GM23338 (cell line): Measurements from ENCODE around the gene MTCL1. TPM values are rescaled to one million over a fixed set of nuclear protein-coding genes. Genes with fewer than 3 reads are reported as not detected.

Experiments used
- ATAC-seq: fragments of 200-7000 bp; cut with Tn5 transposase; 3 replicates; pipeline ENCODE4 v1.9.1; 2020
- DNase-seq: peaks from one replicate; pipeline ENCODE4 v3.0.0-alpha.2; 2015; ENCODE audit warnings: low spot score
- H2AFZ ChIP-seq: fragments of 200-600 bp; sonication (generic); 2 replicates; pipeline ENCODE4 v1.8.0; 2016; ENCODE audit warnings: antibody characterized with exemption, mild to moderate bottlenecking, moderate library complexity
- H3F3A ChIP-seq: fragments of 200-600 bp; sonication (generic); replicated peaks from 2 replicates; pipeline ENCODE4 v1.8.0; 2017; ENCODE audit warnings: antibody characterized with exemption, mixed run types, low read depth
- H3K27ac ChIP-seq: fragments of 200-600 bp; sonication (generic); 2 replicates; pipeline ENCODE4 v1.6.1; 2016; ENCODE audit warnings: low read depth
- H3K27me3 ChIP-seq: fragments of 200-600 bp; sonication (generic); 2 replicates; pipeline ENCODE4 v1.8.0; 2016; ENCODE audit warnings: mild to moderate bottlenecking, mixed run types, moderate library complexity; ENCODE audit not compliant: insufficient read depth
- H3K36me3 ChIP-seq: fragments of 200-600 bp; sonication (generic); 2 replicates; pipeline ENCODE4 v1.8.0; 2016; ENCODE audit warnings: mild to moderate bottlenecking; ENCODE audit not compliant: insufficient read depth
- H3K4me1 ChIP-seq: fragments of 200-600 bp; sonication (generic); 2 replicates; pipeline ENCODE4 v1.8.0; 2016; ENCODE audit warnings: mild to moderate bottlenecking, moderate library complexity; ENCODE audit not compliant: insufficient read depth
- H3K4me2 ChIP-seq: fragments of 200-600 bp; sonication (generic); 2 replicates; pipeline ENCODE4 v1.7.1; 2017; ENCODE audit warnings: mixed run types
- H3K4me3 ChIP-seq: fragments of 200-600 bp; sonication (generic); 2 replicates; pipeline ENCODE4 v1.6.1; 2016; ENCODE audit warnings: mixed run types
- H3K79me2 ChIP-seq: fragments of 200-600 bp; sonication (generic); replicated peaks from 2 replicates; pipeline ENCODE4 v1.8.0; 2017; ENCODE audit warnings: mild to moderate bottlenecking; ENCODE audit not compliant: insufficient read depth
- H3K9me2 ChIP-seq: fragments of 200-600 bp; sonication (generic); 2 replicates; pipeline ENCODE4 v1.8.0; 2017; ENCODE audit not compliant: insufficient read depth
- H4K20me1 ChIP-seq: fragments of 200-600 bp; sonication (generic); replicated peaks from 2 replicates; pipeline ENCODE4 v1.8.0; 2017; ENCODE audit warnings: mild to moderate bottlenecking; ENCODE audit not compliant: insufficient read depth
- H3K27ac Mint-ChIP-seq: 2 replicates; pipeline ENCODE4 v1.8.0; 2020; ENCODE audit warnings: inconsistent platforms, mild to moderate bottlenecking, moderate library complexity, mixed read lengths
- H3K27me3 Mint-ChIP-seq: 3 replicates; pipeline ENCODE4 v1.8.0; 2022; ENCODE audit warnings: low read depth, mild to moderate bottlenecking, moderate library complexity, mixed read lengths, inconsistent platforms; ENCODE audit not compliant: insufficient read depth, poor library complexity
- H3K36me3 Mint-ChIP-seq: 3 replicates; pipeline ENCODE4 v1.8.0; 2021; ENCODE audit warnings: low read depth, mild to moderate bottlenecking, inconsistent platforms, moderate library complexity, mixed read lengths
- H3K4me1 Mint-ChIP-seq: 3 replicates; pipeline ENCODE4 v1.8.0; 2020; ENCODE audit warnings: mild to moderate bottlenecking, inconsistent platforms, mixed read lengths
- H3K4me3 Mint-ChIP-seq: 3 replicates; pipeline ENCODE4 v1.8.0; 2021; ENCODE audit warnings: moderate library complexity, mild to moderate bottlenecking, inconsistent platforms, mixed read lengths
- H3K9me3 Mint-ChIP-seq: 3 replicates; pipeline ENCODE4 v1.8.0; 2020; ENCODE audit warnings: moderate library complexity, mild to moderate bottlenecking, inconsistent platforms, mixed read lengths
- CREB1 ChIP-seq: fragments of 250-450 bp; sonication (Bioruptor Pico); IDR thresholded peaks from 2 replicates; pipeline ENCODE4 v1.5.0; 2020; ENCODE audit warnings: low read depth, mild to moderate bottlenecking, moderate library complexity
- EZH2 ChIP-seq: fragments of 200-600 bp; sonication (generic); IDR thresholded peaks from one replicate; pipeline ENCODE4 v1.8.0; 2017; ENCODE audit warnings: antibody characterized with exemption, mild to moderate bottlenecking, low read depth; ENCODE audit not compliant: unreplicated experiment
- EZH2phosphoT487 ChIP-seq: fragments of 200-600 bp; sonication (generic); IDR thresholded peaks from one replicate; pipeline ENCODE4 v1.8.1; 2018; ENCODE audit warnings: antibody characterized with exemption; ENCODE audit not compliant: unreplicated experiment
- JUNB ChIP-seq: IDR thresholded peaks from one replicate; pipeline ENCODE4 v1.6.1; 2016; ENCODE audit warnings: antibody characterized with exemption; ENCODE audit not compliant: unreplicated experiment
- NANOG ChIP-seq: IDR thresholded peaks from 2 replicates; pipeline ENCODE4 v1.6.1; 2016; ENCODE audit warnings: antibody characterized with exemption, borderline replicate concordance
- POLR2AphosphoS5 ChIP-seq: IDR thresholded peaks from 2 replicates; pipeline ENCODE4 v1.6.1; 2016; ENCODE audit warnings: antibody characterized with exemption, low read depth
- STAT1 ChIP-seq: IDR thresholded peaks from one replicate; pipeline ENCODE4 v1.6.1; 2016; ENCODE audit warnings: antibody characterized with exemption; ENCODE audit not compliant: unreplicated experiment
- ZNF114 ChIP-seq: fragments of 250-450 bp; sonication (Bioruptor Pico); IDR thresholded peaks from 2 replicates; pipeline ENCODE4 v1.5.0; 2020; ENCODE audit warnings: mild to moderate bottlenecking, moderate library complexity
- ZNF331 ChIP-seq: fragments of 250-450 bp; sonication (Bioruptor Pico); IDR thresholded peaks from 2 replicates; pipeline ENCODE4 v1.5.0; 2020; ENCODE audit warnings: low read depth, mild to moderate bottlenecking, moderate library complexity
- polyA plus RNA-seq: library from polyadenylated mRNA; unstranded; fragments of >200 nt; fragmentation: Nextera tagmentation; extraction: Ambion mirVana; gene quantifications from 2 replicates; pipeline ENCODE4 v1.2.1, GENCODE V29; 2016
- total RNA-seq: library from RNA; depleted of rRNA; stranded (reverse); fragments of >200 nt; shearing (Covaris generic); gene quantifications from 2 replicates; pipeline ENCODE4 v1.2.3, GENCODE V29; 2014
- TF ChIP-seq, protein P1 (sequence below): IDR thresholded peaks from one replicate; pipeline ENCODE4 v1.6.1; 2018; ENCODE audit warnings: antibody characterized with exemption; ENCODE audit not compliant: unreplicated experiment
- TF ChIP-seq, protein P2 (sequence below), 2 experiments: fragments of 200-600 bp in 1 of 2; sonication (generic) in 1 of 2; conservative IDR thresholded peaks; 2 replicates each; pipeline versions ENCODE4 v1.5.1 to v1.6.1; 2016 to 2017; ENCODE audit warnings: antibody characterized with exemption in 2 of 2, low read depth in 2 of 2, mild to moderate bottlenecking in 2 of 2, moderate library complexity in 1 of 2
- TF ChIP-seq, protein P3 (sequence below): IDR thresholded peaks from 2 replicates; pipeline ENCODE4 v1.6.1; 2016; ENCODE audit warnings: antibody characterized with exemption
- TF ChIP-seq, protein P4 (sequence below): fragments of 250-450 bp; sonication (Bioruptor Pico); IDR thresholded peaks from 2 replicates; pipeline ENCODE4 v1.5.0; 2020; ENCODE audit warnings: mild to moderate bottlenecking, moderate library complexity

Gene MTCL1
- total and polyA plus RNA-seq, 2 experiments from 2014 or later, result 14.4 to 45.0 TPM

DNA sequence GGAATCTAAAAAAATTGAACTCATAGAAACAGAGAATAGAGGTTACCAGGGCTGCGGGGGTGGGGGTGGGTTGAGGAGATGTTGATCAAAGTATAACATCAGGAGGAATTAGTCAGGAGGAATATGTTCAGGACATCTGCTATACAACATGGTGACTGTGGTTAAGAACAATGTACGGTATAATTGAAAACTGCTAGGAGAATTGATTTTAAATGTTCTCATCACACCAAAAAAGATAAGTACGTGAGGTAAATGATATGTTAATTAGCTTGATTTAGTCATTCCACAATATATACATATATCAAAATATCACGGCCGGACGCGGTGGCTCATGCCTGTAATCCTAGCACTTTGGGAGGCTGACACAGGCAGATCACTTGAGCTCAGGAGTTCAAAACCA lies 140.2 kb downstream of the MTCL1 start:
- Mint-ChIP-seq H3K4me1 (peaks cover 7% of the 10 kb centered on the region; the same call in 2 of the 3 replicates), H3K36me3 (no peaks in the 10 kb centered on the region), H3K9me3 (no peaks in the 10 kb centered on the region), H3K27me3 (peaks cover 9% of the 10 kb centered on the region), H3K27ac (no peak overlapping the region), H3K4me3 (no peak overlapping the region)
- Histone ChIP-seq H3K4me3 (no peak overlapping the region), H3F3A (no peaks in the 10 kb centered on the region), H3K79me2 (no peaks in the 10 kb centered on the region), H3K9me2 (no peaks in the 10 kb centered on the region; the same call in 1 of the 2 replicates), H3K4me1 (no peaks in the 10 kb centered on the region), H2AFZ (no peak overlapping the region), H3K27ac (no peak overlapping the region), H3K4me2 (no peak overlapping the region), H3K36me3 (no peaks in the 10 kb centered on the region), H3K27me3 (no peaks in the 10 kb centered on the region), H4K20me1 (no peaks in the 10 kb centered on the region)
- ATAC-seq (no peak), DNase-seq (no peak)
- TF ChIP-seq, protein P1, sequence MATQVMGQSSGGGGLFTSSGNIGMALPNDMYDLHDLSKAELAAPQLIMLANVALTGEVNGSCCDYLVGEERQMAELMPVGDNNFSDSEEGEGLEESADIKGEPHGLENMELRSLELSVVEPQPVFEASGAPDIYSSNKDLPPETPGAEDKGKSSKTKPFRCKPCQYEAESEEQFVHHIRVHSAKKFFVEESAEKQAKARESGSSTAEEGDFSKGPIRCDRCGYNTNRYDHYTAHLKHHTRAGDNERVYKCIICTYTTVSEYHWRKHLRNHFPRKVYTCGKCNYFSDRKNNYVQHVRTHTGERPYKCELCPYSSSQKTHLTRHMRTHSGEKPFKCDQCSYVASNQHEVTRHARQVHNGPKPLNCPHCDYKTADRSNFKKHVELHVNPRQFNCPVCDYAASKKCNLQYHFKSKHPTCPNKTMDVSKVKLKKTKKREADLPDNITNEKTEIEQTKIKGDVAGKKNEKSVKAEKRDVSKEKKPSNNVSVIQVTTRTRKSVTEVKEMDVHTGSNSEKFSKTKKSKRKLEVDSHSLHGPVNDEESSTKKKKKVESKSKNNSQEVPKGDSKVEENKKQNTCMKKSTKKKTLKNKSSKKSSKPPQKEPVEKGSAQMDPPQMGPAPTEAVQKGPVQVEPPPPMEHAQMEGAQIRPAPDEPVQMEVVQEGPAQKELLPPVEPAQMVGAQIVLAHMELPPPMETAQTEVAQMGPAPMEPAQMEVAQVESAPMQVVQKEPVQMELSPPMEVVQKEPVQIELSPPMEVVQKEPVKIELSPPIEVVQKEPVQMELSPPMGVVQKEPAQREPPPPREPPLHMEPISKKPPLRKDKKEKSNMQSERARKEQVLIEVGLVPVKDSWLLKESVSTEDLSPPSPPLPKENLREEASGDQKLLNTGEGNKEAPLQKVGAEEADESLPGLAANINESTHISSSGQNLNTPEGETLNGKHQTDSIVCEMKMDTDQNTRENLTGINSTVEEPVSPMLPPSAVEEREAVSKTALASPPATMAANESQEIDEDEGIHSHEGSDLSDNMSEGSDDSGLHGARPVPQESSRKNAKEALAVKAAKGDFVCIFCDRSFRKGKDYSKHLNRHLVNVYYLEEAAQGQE, result no peak
- TF ChIP-seq STAT1 (no peak), ZNF331 (no peak), POLR2AphosphoS5 (no peak), EZH2phosphoT487 (no peak), ZNF114 (CRISPR knock-in tag) (no peak), JUNB (no peak), CREB1 (CRISPR knock-in tag) (no peak), EZH2 (no peak), NANOG (no peak)
- TF ChIP-seq, protein P2, sequence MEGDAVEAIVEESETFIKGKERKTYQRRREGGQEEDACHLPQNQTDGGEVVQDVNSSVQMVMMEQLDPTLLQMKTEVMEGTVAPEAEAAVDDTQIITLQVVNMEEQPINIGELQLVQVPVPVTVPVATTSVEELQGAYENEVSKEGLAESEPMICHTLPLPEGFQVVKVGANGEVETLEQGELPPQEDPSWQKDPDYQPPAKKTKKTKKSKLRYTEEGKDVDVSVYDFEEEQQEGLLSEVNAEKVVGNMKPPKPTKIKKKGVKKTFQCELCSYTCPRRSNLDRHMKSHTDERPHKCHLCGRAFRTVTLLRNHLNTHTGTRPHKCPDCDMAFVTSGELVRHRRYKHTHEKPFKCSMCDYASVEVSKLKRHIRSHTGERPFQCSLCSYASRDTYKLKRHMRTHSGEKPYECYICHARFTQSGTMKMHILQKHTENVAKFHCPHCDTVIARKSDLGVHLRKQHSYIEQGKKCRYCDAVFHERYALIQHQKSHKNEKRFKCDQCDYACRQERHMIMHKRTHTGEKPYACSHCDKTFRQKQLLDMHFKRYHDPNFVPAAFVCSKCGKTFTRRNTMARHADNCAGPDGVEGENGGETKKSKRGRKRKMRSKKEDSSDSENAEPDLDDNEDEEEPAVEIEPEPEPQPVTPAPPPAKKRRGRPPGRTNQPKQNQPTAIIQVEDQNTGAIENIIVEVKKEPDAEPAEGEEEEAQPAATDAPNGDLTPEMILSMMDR (conservative IDR thresholded peaks at IDR 0.05; ENCODE audit: low read depth in 2 of 2), result no peak
- TF ChIP-seq, protein P3, sequence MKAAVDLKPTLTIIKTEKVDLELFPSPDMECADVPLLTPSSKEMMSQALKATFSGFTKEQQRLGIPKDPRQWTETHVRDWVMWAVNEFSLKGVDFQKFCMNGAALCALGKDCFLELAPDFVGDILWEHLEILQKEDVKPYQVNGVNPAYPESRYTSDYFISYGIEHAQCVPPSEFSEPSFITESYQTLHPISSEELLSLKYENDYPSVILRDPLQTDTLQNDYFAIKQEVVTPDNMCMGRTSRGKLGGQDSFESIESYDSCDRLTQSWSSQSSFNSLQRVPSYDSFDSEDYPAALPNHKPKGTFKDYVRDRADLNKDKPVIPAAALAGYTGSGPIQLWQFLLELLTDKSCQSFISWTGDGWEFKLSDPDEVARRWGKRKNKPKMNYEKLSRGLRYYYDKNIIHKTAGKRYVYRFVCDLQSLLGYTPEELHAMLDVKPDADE, result no peak
- TF ChIP-seq, protein P4, sequence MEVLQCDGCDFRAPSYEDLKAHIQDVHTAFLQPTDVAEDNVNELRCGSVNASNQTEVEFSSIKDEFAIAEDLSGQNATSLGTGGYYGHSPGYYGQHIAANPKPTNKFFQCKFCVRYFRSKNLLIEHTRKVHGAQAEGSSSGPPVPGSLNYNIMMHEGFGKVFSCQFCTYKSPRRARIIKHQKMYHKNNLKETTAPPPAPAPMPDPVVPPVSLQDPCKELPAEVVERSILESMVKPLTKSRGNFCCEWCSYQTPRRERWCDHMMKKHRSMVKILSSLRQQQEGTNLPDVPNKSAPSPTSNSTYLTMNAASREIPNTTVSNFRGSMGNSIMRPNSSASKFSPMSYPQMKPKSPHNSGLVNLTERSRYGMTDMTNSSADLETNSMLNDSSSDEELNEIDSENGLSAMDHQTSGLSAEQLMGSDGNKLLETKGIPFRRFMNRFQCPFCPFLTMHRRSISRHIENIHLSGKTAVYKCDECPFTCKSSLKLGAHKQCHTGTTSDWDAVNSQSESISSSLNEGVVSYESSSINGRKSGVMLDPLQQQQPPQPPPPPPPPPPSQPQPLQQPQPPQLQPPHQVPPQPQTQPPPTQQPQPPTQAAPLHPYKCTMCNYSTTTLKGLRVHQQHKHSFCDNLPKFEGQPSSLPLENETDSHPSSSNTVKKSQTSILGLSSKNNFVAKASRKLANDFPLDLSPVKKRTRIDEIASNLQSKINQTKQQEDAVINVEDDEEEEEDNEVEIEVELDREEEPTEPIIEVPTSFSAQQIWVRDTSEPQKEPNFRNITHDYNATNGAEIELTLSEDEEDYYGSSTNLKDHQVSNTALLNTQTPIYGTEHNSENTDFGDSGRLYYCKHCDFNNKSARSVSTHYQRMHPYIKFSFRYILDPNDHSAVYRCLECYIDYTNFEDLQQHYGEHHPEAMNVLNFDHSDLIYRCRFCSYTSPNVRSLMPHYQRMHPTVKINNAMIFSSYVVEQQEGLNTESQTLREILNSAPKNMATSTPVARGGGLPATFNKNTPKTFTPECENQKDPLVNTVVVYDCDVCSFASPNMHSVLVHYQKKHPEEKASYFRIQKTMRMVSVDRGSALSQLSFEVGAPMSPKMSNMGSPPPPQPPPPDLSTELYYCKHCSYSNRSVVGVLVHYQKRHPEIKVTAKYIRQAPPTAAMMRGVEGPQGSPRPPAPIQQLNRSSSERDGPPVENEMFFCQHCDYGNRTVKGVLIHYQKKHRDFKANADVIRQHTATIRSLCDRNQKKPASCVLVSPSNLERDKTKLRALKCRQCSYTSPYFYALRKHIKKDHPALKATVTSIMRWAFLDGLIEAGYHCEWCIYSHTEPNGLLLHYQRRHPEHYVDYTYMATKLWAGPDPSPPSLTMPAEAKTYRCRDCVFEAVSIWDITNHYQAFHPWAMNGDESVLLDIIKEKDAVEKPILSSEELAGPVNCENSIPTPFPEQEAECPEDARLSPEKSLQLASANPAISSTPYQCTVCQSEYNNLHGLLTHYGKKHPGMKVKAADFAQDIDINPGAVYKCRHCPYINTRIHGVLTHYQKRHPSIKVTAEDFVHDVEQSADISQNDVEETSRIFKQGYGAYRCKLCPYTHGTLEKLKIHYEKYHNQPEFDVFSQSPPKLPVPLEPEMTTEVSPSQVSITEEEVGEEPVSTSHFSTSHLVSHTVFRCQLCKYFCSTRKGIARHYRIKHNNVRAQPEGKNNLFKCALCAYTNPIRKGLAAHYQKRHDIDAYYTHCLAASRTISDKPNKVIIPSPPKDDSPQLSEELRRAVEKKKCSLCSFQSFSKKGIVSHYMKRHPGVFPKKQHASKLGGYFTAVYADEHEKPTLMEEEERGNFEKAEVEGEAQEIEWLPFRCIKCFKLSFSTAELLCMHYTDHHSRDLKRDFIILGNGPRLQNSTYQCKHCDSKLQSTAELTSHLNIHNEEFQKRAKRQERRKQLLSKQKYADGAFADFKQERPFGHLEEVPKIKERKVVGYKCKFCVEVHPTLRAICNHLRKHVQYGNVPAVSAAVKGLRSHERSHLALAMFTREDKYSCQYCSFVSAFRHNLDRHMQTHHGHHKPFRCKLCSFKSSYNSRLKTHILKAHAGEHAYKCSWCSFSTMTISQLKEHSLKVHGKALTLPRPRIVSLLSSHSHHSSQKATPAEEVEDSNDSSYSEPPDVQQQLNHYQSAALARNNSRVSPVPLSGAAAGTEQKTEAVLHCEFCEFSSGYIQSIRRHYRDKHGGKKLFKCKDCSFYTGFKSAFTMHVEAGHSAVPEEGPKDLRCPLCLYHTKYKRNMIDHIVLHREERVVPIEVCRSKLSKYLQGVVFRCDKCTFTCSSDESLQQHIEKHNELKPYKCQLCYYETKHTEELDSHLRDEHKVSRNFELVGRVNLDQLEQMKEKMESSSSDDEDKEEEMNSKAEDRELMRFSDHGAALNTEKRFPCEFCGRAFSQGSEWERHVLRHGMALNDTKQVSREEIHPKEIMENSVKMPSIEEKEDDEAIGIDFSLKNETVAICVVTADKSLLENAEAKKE, result no peak
